Left renal cortex interstitium (tissue), 4 donors: ENCODE measurements around the gene GYPE. TPM values are rescaled to one million over a fixed set of nuclear protein-coding genes. Genes with fewer than 3 reads are reported as not detected.
"Not testable (repeated sequence)": the region's sequence is repeated elsewhere in the genome, so short reads cannot be mapped to it uniquely, and the experiment has no call there.

Experiments used
- DNase-seq, 4 donors: peaks; one replicate each; pipeline ENCODE4 v3.0.0-alpha.2; 2013; ENCODE audit warnings: low read depth in 4 of 4, low spot score in 2 of 4, missing footprints in 1 of 4
- polyA plus RNA-seq, 4 donors: library from polyadenylated mRNA; unstranded; fragments of 120-200 nt; gene quantifications; one replicate each; pipeline ENCODE4 v1.2.1, GENCODE V29; 2013; ENCODE audit not compliant: insufficient read length in 4 of 4

GYPE gene
- polyA plus RNA-seq, 4 donors: 1.6 to 4.0 (median 3.1) TPM

DNA sequence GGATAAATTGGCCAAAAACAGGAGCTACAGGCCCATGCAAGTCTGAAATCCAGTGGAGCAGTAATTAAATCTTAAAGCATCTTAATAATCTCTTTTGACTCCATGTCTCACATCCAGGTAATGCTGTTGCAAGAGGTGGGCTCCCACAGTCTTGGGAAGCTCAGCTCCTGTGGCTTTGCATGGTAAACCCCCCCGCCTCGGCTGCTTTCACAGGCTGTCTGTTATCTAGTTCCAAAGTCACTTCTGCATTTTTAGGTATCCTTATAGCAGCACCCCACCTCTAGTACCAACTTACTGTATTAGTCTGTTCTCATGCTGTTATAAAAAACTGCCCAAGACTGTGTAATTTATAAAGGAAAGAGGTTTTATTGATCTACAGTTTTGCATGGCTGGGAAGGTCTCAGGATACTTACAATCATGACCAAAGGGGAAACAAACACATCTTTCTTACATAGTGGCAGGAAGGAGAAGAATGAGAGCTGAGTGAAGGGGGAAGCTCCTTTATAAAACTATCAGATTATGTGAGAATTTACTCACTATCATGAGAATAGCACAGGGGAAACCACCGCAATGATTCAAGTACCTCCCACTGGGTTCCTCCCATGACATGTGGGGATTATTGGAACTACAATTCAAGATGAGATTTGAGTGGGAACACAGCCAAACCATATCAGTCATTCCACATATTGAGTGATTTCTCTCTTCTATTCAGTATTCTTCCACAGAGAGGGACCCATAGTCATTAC, 34.7 kb downstream of the GYPE start:
- not testable (repeated sequence) for DNase-seq

DNA sequence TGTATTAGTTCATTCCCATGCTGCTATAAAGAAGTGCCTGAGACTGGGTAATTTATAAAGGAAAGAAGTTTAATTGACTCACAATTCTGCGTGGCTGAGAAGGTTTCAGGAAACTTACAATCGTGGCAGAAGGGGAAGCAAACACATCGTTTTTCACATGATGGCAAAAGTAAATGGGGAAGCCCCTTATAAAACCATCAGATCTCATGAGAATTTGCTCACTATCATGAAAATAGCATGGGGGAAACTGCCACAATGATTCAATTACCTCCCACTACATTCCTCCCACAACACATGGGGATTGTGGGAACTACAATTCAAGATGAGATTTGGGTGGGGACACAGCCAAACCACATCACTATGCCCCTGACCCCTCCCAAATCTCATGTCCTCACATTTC, 35.4 kb downstream of the GYPE start:
- DNase-seq: not testable (repeated sequence)

DNA sequence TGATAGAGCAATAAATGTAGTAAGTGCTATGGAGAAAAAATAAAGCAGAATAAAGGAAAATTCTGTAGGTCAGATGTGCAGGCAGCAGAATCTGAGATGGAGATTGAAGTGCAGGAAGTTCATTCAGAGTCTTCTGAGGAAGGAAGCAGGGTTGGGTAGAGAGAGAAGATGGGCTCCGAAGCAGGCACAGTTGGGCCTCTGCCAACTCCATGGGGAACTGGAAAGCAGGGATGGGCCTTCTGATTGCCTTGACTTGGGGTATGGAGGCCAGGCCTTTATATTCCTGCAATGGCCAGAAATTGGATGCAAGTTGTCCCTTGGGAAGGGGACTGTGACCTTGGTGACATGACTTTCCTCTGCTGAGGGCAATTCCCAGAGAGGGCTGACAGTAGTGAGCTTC, 42.6 kb downstream of the GYPE start:
- not testable (repeated sequence) for DNase-seq

DNA sequence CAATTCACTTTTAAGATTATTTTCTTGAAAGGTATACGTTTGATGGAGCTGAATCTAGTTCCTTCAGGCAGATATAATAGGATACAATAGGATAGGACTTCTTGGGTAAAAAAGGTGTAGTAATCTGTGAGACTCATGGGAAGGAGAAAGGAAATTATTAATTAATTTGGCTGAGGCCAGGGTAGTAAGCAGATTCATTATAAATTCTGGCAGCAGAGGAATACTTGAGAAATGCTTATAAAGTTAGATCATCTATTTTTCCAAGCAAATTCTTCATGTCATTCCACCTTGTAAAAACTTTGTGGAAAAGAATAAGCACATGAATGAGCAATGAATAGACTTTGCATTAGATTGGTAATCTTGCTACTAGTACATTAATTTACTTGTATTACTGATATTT, 46.9 kb downstream of the GYPE start:
- DNase-seq: no peak

DNA sequence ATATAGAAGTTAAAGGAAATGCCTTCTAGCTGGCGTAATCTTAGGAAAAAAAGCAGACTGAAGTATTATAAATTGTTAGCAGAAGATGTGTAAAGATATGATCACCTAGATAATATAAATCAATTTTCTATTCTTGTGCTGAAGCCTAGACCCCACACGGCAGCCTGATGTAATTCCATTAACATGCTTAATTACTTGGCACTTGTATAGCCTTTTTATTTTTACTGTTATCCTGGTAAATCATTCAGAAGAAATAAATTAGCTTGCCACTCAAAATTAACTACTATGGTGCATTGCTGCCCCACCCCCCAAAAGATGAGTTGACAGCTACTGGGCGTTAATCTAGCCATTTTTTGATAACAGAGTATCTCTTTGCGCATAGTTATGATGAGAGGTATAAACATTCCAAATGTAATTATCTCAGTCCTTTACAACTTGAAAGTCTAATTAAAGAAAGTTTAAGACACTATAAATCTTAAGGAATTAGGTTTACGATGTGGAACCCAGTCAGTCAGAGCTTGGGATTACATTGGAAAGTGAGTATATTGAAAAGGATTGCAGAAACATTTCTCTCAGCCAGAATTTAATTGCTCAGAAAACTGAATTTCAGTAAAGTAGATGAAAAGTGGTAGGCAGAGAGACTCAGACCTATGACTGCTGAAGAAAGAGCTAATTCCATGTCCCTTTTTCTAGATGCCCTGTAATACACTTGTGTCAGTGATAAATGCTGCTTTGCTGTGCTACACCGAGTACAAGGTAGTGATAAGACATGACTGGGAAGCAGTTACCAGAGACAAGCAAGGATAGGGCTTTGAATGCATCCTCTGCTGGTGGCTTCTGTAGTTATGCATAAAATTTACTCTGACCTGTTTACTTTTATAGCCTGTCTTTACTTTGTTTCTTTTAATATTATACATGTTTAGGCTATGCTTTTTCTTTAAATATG, 47.7 kb downstream of the GYPE start:
- DNase-seq: not testable (repeated sequence)

DNA sequence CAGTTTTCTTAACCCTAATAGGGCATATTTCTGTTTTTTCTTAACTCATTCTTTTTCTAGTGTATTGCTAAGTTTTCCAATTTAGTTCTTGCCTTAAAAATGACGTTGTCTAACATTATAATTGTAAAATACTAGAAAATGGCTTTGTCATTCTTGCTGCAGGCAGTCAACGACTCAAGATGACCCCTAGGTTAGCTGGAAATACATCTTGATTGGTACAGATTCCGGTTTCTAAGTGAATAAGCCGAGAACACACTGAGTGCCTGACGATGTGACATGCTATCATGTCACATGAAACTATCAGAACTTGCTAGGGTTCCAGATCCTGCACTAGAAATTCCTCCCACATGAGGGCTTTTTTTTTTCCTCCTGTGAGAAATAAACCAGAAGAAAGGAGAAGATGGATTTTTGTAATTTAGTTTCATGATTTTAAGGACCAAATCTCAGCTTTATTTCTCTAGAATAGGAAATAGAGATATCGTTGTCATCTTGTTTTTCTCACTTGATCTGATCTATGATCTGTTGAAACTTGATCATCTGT, 49.3 kb downstream of the GYPE start:
- not testable (repeated sequence) for DNase-seq

DNA sequence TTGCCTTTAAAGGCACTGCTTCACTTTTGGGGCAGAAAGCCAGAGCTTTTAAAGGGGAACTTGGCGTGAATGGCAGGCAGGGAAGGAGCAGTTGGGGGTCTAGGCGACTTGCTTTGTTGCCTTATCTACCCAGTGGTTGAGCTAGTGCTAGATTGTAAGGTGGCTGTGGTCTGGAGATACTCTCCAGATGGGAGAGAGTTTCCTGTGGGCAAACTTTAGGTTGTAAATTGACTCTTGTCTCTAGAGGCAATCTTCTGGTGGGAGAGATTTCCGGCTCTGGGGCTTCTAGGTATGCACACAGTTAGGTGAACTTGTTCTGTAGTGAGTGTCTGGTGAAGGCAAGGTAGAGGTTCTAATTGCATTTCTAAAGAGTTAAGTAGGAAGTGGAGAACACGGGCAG, 50.7 kb downstream of the GYPE start:
- not testable (repeated sequence) for DNase-seq

DNA sequence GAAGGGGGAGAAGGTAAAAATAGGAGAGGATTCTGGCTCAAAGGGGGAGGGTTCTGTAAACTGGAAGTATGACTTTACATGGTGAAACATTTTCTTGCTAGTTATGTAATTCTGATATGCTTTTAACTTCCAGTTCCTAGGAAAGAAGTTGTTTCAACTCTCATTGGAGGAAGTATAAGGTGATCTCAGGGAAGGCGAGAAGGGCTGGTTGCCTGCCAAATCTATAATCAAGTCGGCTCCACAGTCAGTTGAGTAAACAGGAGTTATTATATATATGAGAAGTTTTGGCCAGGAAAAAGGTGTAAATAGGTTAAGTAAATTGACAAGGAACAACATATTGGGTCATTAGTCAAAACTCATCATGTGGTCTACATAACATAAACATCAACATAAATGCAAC, 56.1 kb downstream of the GYPE start:
- DNase-seq: not testable (repeated sequence)

DNA sequence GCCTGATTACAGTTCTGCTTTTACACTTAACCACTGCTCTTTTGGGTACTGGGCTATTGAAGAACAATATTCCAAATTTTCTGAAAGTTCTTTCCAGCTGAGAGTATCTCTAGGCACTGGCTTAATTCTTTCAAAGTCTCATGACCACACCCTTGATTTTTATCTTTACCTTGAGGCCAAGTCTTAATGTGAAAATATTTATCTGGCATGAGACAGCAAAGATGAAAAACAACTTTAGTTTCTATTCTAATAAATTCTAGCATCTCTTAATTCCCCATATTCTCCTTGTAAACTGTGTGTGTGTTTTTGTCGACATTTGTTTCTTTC, 61.9 kb downstream of the GYPE start:
- DNase-seq: not testable (repeated sequence)

DNA sequence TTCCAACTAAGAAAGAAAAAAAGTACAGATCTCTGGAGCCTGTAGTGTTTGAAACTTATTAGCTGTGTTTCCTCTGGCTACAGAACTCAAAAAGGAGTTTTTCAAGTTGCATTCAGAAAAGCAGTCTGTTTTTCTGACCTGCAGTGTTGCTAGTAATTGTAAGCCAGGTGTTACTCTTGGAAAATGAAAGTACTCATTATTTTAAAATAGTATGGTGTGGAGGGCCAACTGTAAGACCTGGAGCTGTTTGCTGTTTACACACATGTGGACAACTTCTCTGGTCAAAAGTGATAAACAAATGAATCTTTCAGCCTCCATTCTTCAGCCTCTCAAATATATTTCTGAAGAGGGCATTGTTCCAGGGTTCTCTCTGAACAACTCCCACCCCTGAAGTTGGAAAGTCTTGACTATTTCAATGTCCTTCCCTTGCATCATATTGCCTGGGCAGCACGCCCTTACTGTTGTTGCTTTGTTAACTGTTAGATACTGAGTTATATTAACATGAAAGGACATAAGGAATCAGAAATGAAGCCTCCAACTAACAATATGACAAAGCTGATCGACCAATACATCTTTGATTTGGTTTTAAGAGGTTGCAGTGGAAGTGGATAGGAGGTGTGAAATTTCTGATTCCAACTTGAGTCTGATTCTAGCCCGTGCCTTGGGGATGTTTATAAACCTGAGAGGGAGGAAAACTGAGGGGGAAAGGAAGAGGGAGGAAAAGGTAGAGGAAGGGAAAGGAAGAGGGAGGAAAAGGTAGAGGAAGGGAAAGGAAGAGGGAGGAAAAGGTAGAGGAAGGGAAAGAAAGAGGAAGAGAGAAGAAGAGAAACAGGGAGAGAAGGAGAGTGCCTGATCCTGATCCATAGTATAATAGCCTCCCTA, 62.5 kb downstream of the GYPE start:
- DNase-seq: not testable (repeated sequence)

DNA sequence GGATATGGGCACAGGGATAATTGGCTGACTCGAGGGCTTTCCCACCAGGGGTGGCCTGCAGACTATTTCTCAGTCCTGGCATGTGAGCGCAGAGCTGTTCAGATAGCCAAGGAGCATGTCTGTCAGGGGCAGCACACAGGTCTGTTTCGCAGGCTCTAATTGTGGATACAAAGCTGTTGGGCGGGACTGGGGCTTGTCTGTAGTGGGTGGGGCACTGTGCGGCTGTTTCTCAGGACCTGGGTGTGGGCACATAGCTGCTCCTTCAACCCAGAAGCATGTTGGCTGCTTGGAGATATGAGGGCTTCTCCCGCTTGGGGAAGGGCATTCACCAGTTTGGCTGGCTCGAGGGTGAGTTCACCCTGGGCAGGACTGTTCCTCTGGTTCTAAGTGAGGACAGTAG, 65.9 kb downstream of the GYPE start:
- not testable (repeated sequence) for DNase-seq

DNA sequence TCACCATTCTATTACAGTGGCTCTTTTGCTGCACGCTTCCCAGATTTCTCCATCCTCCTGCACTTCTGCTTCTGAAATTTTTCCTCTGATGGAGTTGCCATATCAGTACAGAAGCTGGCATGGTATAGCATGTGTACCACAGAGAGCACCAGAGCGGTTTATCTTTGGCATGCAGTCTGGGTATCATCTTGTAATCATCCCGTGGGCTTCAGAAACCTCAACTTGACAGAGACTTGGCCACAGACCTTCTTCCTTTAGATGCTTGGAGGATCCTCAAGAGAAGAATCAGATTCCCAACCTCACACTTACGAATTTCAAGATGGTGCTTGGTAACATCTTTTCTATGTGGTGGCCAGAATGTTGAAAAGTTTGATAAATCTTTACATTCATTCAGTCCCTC, 71.2 kb downstream of the GYPE start:
- DNase-seq: not testable (repeated sequence)

DNA sequence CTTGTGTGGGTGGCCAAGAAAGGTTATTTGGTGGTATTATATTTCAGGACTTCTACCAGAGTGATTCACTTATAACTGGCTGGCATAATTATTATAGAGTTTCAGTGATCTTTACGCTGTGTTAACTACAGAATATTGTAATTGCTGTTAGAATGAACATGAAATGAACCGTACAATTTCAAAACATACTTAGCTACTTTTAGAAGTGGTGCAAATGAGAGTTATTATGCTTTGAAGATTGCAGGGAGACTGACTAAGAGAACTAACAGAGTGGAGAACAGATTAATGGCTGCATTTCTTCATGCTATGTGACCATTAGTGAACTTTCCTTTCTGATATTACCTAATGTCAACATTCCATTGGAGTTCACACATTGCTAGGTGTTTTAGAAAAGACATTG, 71.7 kb downstream of the GYPE start:
- DNase-seq: not testable (repeated sequence)

DNA sequence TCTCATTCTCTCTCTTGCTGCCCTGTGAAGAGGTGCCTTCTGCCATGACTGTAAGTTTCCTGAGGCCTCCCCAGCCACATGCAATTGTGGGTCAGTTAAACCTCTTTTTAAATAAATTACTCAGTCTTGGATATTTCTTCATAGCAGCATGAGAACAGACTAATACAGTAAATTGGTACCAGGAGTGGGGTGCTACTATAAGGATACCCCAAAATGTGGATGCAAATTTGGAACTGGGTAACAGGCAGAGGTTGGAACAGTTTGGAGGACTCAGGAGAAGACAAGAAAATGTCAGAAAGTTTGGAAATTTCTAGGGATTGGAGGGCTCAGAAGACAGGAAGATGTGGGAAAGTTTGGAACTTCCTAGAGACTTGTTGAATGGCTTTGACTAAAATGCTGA, 74.8 kb downstream of the GYPE start:
- not testable (repeated sequence) for DNase-seq

DNA sequence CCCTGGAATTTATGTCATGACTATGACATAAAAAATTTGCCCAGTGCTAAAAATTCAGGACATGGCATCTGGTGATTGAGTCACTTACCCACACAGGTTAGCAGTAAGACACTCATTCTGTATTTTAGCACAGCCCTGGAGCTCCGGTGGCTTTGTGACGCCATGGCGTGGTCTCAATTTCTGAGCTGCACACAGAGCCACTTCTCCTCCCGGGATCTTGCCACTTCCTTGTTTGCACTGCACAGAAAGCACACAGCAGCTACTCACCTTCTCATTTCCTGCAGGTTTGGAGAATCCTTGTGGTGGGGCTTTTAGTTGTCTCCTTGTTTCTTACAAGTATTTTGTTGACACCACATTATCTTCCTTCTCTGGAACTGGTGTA, 76.1 kb downstream of the GYPE start:
- DNase-seq: not testable (repeated sequence)

Other genes with a start within 250 kb of the GYPE start
- under 1 TPM; 0.09 to 0.18 (median 0.13) TPM for gene FREM3, start 204.9 kb downstream of the GYPE start, polyA plus RNA-seq
- 1 to 10 TPM; 1.6 to 6.6 (median 2.1) TPM for gene GYPB, start 113.8 kb upstream of the GYPE start, polyA plus RNA-seq
- gene GYPA, start 235.2 kb upstream of the GYPE start, polyA plus RNA-seq: 10 to 100 TPM in 1 of 4 donors, 1 to 10 TPM in 3; 2.1 to 17.9 (median 2.5) TPM